Measurements from ENCODE around the gene CHRNA3. TPM values are rescaled to one million over a fixed set of nuclear protein-coding genes. Genes with fewer than 3 reads are reported as not detected.

Gene CHRNA3
- total and polyA plus RNA-seq, 8 donors: 0.10 to 0.27 (median 0.20) TPM; not detected in 1

- intact Hi-C loops (cut with DNase I): no loop called here
- Histone ChIP-seq H3K36me3 (no peaks in the 10 kb centered on the region), H3K4me1 (no peaks in the 10 kb centered on the region), H3K27ac (no peak overlapping the region), H3K4me3 (no peak overlapping the region), H3K27me3 (no peaks in the 10 kb centered on the region), H3K9me3 (no peaks in the 10 kb centered on the region)
- DNase-seq (no peak), ATAC-seq (no peak)
- no peak for TF ChIP-seq CTCF (IDR thresholded peaks at IDR 0.05)
Observed at GRCh38 chr15:78662028-78662427, 41.2 kb upstream of the CHRNA3 start.

GRCh38 chr15:78661001-78661400 is 40.2 kb upstream of the CHRNA3 start:
- intact Hi-C loops (cut with DNase I): no loop called here
- no peak overlapping the region for H3K4me3 ChIP-seq
- ATAC-seq: no peak
- no peak for TF ChIP-seq CTCF (IDR thresholded peaks at IDR 0.05)
- H3K4me1 ChIP-seq: no peaks in the 10 kb centered on the region
- no peaks in the 10 kb centered on the region for H3K36me3 ChIP-seq
- H3K27ac ChIP-seq: no peak overlapping the region
- no peaks in the 10 kb centered on the region for H3K9me3 ChIP-seq
- no peak for DNase-seq
- no peaks in the 10 kb centered on the region for H3K27me3 ChIP-seq

- Histone ChIP-seq H3K27ac (no peak overlapping the region), H3K9me3 (no peaks in the 10 kb centered on the region), H3K4me1 (no peaks in the 10 kb centered on the region), H3K27me3 (no peaks in the 10 kb centered on the region), H3K4me3 (no peak overlapping the region), H3K36me3 (no peaks in the 10 kb centered on the region)
- TF ChIP-seq CTCF (IDR thresholded peaks at IDR 0.05): no peak
- intact Hi-C loops (cut with DNase I): no loop called here
- DNase-seq (no peak), ATAC-seq (no peak)
Observed at GRCh38 chr15:78660584-78660983, 39.8 kb upstream of the CHRNA3 start.

- Histone ChIP-seq H3K27ac (no peak overlapping the region), H3K4me3 (no peak overlapping the region), H3K27me3 (no peaks in the 10 kb centered on the region), H3K4me1 (no peaks in the 10 kb centered on the region), H3K36me3 (no peaks in the 10 kb centered on the region), H3K9me3 (no peaks in the 10 kb centered on the region)
- intact Hi-C loops (cut with DNase I): no loop called here
- ATAC-seq: no peak
- DNase-seq: no peak
- no peak for TF ChIP-seq CTCF (IDR thresholded peaks at IDR 0.05)
Observed at GRCh38 chr15:78658823-78659222, 38.0 kb upstream of the CHRNA3 start.

GRCh38 chr15:78654272-78654671 is 33.5 kb upstream of the CHRNA3 start:
- no peak for ATAC-seq
- Histone ChIP-seq H3K36me3 (no peaks in the 10 kb centered on the region), H3K27me3 (no peaks in the 10 kb centered on the region), H3K4me1 (no peaks in the 10 kb centered on the region), H3K27ac (no peak overlapping the region), H3K4me3 (no peak overlapping the region), H3K9me3 (no peaks in the 10 kb centered on the region)
- no peak for DNase-seq
- TF ChIP-seq CTCF (IDR thresholded peaks at IDR 0.05): no peak
- intact Hi-C loops (cut with DNase I): no loop called here

All from left lung (tissue), 10 donors.